Activated naive CD8-positive, alpha-beta T cell treated with anti-CD3 and anti-CD28 coated beads, Interleukin-2, amount 10 ng/mL, durations not matched to agents 7 days and 5 days (primary cell): ENCODE results near the gene ACSM3. TPM values are rescaled to one million over a fixed set of nuclear protein-coding genes. Genes with fewer than 3 reads are reported as not detected.
"Not testable (repeated sequence)": the region's sequence is repeated elsewhere in the genome, so short reads cannot be mapped to it uniquely, and the experiment has no call there.

Experiments used
- ATAC-seq: fragments of 150-1000 bp; cut with Tn5 transposase; one replicate; pipeline ENCODE4 v1.10.0; 2021; ENCODE audit warnings: low read depth, moderate library complexity
- POLR2A ChIA-PET: fragments of 350-600 bp; sonication (Branson Sonifier 250); formaldehyde crosslinking; loops from one replicate; lab custom pipeline; 2021; ENCODE audit warnings: antibody characterized with exemption; lab: Charles Lee
- DNase-seq: peaks from one replicate; pipeline ENCODE4 v3.0.0; 2021
- H3K27ac Mint-ChIP-seq: one replicate; pipeline ENCODE4 v1.8.0; 2022; ENCODE audit warnings: mild to moderate bottlenecking, mixed read lengths
- H3K27me3 Mint-ChIP-seq: one replicate; pipeline ENCODE4 v1.8.0; 2022; ENCODE audit warnings: mild to moderate bottlenecking, moderate library complexity, mixed read lengths
- H3K36me3 Mint-ChIP-seq: one replicate; pipeline ENCODE4 v1.8.0; 2021; ENCODE audit warnings: mild to moderate bottlenecking, mixed read lengths
- H3K4me1 Mint-ChIP-seq: one replicate; pipeline ENCODE4 v1.8.0; 2021; ENCODE audit warnings: mixed read lengths
- H3K4me3 Mint-ChIP-seq: one replicate; pipeline ENCODE4 v1.8.0; 2022; ENCODE audit warnings: mild to moderate bottlenecking, moderate library complexity, mixed read lengths
- H3K9me3 Mint-ChIP-seq: one replicate; pipeline ENCODE4 v1.8.0; 2021; ENCODE audit warnings: mixed read lengths
- total RNA-seq, 2 experiments: library from RNA; stranded (reverse); gene quantifications; one replicate each; pipeline ENCODE4 v1.2.3, GENCODE V29; 2021

ACSM3 gene
- total RNA-seq, 2 experiments from 2014 or later = 9.0 to 9.7 TPM

DNA sequence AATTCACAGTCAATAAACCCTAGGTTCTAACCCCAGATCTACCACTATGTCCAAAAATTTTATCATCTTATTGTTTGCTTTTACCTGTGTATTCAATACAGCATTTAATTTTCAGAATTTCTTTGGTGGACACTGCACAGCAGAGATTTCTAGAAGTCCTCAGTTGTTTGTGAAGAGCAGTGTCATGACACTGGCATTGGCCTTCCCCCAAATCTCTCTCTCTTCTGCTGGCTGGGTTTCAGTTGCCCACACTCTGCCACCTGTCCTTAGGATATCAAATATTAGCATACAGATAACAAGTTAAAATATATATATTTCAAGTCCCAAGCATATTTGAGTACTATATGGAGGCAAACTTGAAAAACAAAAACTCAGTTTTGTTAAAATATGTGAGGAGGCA lies 20.2 kb upstream of the ACSM3 start:
- peaks cover 5% of the 10 kb centered on the region for H3K36me3 Mint-ChIP-seq
- peaks cover 2% of the 10 kb centered on the region for H3K27me3 Mint-ChIP-seq
- H3K27ac Mint-ChIP-seq = no peak overlapping the region
- no peak overlapping the region for H3K4me3 Mint-ChIP-seq
- no peak for DNase-seq
- no peak for ATAC-seq
- H3K9me3 Mint-ChIP-seq = peaks cover 8% of the 10 kb centered on the region
- POLR2A ChIA-PET = no interaction called here
- H3K4me1 Mint-ChIP-seq = peaks cover 10% of the 10 kb centered on the region

DNA sequence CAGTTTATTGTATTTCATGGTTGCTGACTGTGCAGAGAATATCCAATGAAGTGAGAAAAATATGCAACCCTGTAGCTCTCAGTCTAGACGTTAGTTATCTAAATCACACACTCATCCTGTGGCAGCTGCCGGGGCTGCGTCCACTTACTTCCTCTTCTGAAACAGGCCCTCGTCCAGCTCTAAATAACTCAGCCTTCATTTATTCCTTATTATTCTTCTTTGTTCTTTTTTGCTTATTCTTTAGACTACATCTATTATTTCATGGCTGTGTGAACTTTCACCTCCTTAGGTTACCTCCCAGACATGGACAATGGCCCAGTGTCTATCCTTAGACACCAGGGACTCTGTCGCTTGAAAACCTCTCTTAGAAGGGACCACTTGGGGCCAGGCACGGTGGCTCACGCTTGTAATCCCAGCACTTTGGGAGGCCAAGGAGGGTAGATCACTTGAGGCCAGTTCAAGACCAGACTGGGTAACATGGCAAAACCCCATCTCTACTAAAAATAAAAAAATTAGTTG lies 18.8 kb upstream of the ACSM3 start:
- peaks cover 2% of the 10 kb centered on the region for H3K27me3 Mint-ChIP-seq
- H3K36me3 Mint-ChIP-seq = peaks cover 2% of the 10 kb centered on the region
- H3K27ac Mint-ChIP-seq = no peak overlapping the region
- POLR2A ChIA-PET = no interaction called here
- peaks cover 8% of the 10 kb centered on the region for H3K9me3 Mint-ChIP-seq
- H3K4me1 Mint-ChIP-seq = peaks cover 7% of the 10 kb centered on the region
- no peak for ATAC-seq
- no peak for DNase-seq
- H3K4me3 Mint-ChIP-seq = no peak overlapping the region

GRCh38 chr16:20746461-20746860 lies 17.4 kb upstream of the ACSM3 start:
- peaks cover 2% of the 10 kb centered on the region for H3K4me1 Mint-ChIP-seq
- peaks cover 6% of the 10 kb centered on the region for H3K27me3 Mint-ChIP-seq
- no peak overlapping the region for H3K4me3 Mint-ChIP-seq
- POLR2A ChIA-PET = no interaction called here
- no peak for ATAC-seq
- H3K27ac Mint-ChIP-seq = no peak overlapping the region
- no peak for DNase-seq
- H3K9me3 Mint-ChIP-seq = peaks cover 8% of the 10 kb centered on the region
- peaks cover 2% of the 10 kb centered on the region for H3K36me3 Mint-ChIP-seq

DNA sequence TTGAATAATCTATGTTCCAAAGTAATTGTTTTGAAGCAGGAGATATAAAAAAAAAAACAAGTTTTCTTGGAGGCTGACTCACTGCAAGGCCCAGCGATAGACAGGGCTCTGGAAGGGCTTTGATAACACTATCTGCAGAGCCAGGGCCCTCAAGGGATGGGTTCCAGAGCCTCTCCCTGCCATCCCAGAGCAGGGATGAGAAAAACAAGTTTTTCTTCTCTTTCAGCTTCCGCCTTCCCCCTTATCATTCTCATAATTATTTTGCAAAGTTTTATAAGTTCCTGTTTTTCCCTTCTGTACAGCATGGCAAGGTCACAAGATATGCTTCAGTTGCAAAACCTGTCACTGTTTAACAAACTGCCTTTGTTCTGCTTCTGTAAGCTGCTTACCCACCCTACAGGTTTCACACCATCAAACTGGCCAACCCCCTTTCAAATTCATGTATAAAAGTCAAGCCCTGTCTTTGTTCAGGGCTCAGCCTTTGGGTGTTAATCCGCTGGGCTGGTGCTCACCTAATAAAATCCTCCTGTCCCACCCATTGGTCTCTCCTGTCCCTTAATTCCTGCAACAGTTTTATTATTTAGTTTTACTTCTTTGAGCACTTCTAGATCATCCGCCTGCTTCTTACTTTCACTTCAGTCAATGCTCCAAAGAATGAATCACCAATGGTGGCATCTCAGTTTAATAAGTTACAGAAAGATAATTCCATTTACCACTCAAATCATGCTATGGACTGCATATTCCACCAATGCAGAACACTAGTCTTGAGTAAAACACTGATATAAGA lies 16.6 kb upstream of the ACSM3 start:
- POLR2A ChIA-PET = no interaction called here

DNA sequence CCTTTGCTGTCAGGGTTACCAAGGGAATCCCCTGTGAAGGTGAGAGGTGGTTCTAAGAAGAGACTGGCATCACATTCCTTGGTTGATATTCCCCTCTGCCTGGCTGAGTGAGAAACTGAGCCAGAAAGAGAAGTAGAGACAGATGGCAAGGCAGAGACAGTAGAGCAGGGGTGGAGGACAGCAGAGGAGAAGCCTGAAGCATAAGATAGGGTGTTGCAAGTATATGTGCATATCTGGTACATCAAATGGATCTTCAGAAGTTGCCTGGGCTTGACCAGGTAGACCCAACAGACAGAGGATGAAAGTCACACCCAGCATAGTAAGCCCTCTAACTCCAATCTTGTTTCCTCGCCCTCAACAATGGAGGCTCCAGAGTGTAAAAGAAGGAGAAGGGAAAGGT lies 14.3 kb upstream of the ACSM3 start:
- ATAC-seq (no peak), DNase-seq (no peak)
- peaks cover 12% of the 10 kb centered on the region for H3K27me3 Mint-ChIP-seq
- no peak overlapping the region for H3K27ac Mint-ChIP-seq
- peaks cover 8% of the 10 kb centered on the region for H3K9me3 Mint-ChIP-seq
- H3K36me3 Mint-ChIP-seq = peaks cover 2% of the 10 kb centered on the region
- H3K4me3 Mint-ChIP-seq = no peak overlapping the region
- no peaks in the 10 kb centered on the region for H3K4me1 Mint-ChIP-seq
- POLR2A ChIA-PET = no interaction called here

More for the DNA sequence above, 16.6 kb upstream of the ACSM3 start:
- peaks cover 8% of the 10 kb centered on the region for H3K9me3 Mint-ChIP-seq
- H3K4me1 Mint-ChIP-seq = no peaks in the 10 kb centered on the region
- peaks cover 2% of the 10 kb centered on the region for H3K36me3 Mint-ChIP-seq
- DNase-seq (no peak), ATAC-seq (no peak)
- H3K4me3 Mint-ChIP-seq = no peak overlapping the region
- peaks cover 6% of the 10 kb centered on the region for H3K27me3 Mint-ChIP-seq
- H3K27ac Mint-ChIP-seq = no peak overlapping the region

GRCh38 chr16:20750558-20750957 lies 13.3 kb upstream of the ACSM3 start:
- no peak for ATAC-seq
- no peak overlapping the region for H3K27ac Mint-ChIP-seq
- peaks cover 8% of the 10 kb centered on the region for H3K9me3 Mint-ChIP-seq

GRCh38 chr16:20753727-20754126 lies 10.1 kb upstream of the ACSM3 start:
- DNase-seq (no peak), ATAC-seq (no peak)
- POLR2A ChIA-PET = no interaction called here
- Mint-ChIP-seq H3K4me3 (no peak overlapping the region), H3K9me3 (no peaks in the 10 kb centered on the region), H3K36me3 (no peaks in the 10 kb centered on the region), H3K27ac (no peak overlapping the region), H3K27me3 (peaks cover 17% of the 10 kb centered on the region), H3K4me1 (no peaks in the 10 kb centered on the region)

More at GRCh38 chr16:20750558-20750957, 13.3 kb upstream of the ACSM3 start:
- H3K27me3 Mint-ChIP-seq = peaks cover 19% of the 10 kb centered on the region
- H3K4me3 Mint-ChIP-seq = no peak overlapping the region
- no peaks in the 10 kb centered on the region for H3K4me1 Mint-ChIP-seq
- DNase-seq = no peak
- H3K36me3 Mint-ChIP-seq = peaks cover 2% of the 10 kb centered on the region
- POLR2A ChIA-PET = no interaction called here

- Mint-ChIP-seq H3K27me3 (peaks cover 17% of the 10 kb centered on the region), H3K4me1 (no peaks in the 10 kb centered on the region), H3K4me3 (no peak overlapping the region), H3K9me3 (no peaks in the 10 kb centered on the region), H3K36me3 (no peaks in the 10 kb centered on the region), H3K27ac (no peak overlapping the region)
- DNase-seq = no peak
- no peak for ATAC-seq
- POLR2A ChIA-PET = interaction anchor here (0.8 kb wide), 1 partner anchor 145 kb away, joined by 3 read pairs; the partner anchor contains the start of genes DCUN1D3 and LYRM1
These were observed 8.6 kb upstream of the ACSM3 start for GRCh38 chr16:20755238-20755637.

- POLR2A ChIA-PET = not testable (repeated sequence)
These were observed 8.0 kb upstream of the ACSM3 start for GRCh38 chr16:20755799-20756198.

DNA sequence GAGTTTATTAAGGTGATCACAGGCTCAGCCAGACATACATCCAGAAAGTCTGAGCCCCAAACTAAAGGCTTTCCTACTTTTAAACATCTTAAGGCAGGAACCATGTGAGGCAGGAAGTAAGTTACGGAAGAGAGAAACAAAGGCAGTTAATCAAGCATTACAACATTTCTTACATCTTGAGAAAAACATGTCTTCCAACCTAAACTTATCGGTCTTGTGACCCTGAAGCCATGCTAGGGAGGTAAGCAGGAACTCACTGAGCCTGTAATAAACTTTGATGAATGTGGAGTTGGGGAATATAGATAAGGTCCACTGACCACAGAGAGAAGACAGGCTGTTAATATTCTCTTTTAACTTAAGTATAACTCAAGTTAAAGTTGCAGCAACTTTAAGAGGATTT lies 3.5 kb upstream of the ACSM3 start:
- Mint-ChIP-seq H3K27ac (no peak overlapping the region), H3K9me3 (peaks cover 2% of the 10 kb centered on the region), H3K36me3 (peaks cover 10% of the 10 kb centered on the region), H3K27me3 (no peaks in the 10 kb centered on the region), H3K4me1 (peaks cover 15% of the 10 kb centered on the region), H3K4me3 (no peak overlapping the region)
- POLR2A ChIA-PET = no interaction called here
- ATAC-seq (no peak), DNase-seq (no peak)

More at GRCh38 chr16:20755799-20756198, 8.0 kb upstream of the ACSM3 start:
- H3K27me3 Mint-ChIP-seq = peaks cover 13% of the 10 kb centered on the region
- not testable (repeated sequence) for H3K4me3 Mint-ChIP-seq, H3K9me3 Mint-ChIP-seq, DNase-seq, ATAC-seq, H3K27ac Mint-ChIP-seq, H3K4me1 Mint-ChIP-seq, H3K36me3 Mint-ChIP-seq

DNA sequence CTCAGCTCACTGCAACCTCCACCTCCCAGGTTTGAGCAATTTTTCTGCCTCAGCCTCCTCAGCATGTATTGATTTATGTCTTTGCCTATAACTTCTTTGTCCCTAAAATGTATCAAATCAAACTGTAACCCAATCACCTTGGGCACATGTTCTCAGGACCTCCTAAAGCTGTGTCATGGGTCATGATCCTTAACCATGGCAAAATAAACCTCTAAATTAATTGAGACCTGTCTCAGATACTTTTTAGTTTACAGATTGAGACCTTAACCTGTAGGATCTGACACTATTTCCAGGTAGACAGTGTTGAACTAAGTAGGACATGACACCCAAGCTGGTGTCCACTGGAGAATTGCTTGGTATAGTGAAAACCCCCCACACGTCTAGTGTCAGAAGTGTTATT lies 2.6 kb upstream of the ACSM3 start:
- ATAC-seq (no peak), DNase-seq (no peak)
- Mint-ChIP-seq H3K4me1 (peaks cover 15% of the 10 kb centered on the region), H3K27me3 (no peaks in the 10 kb centered on the region), H3K9me3 (peaks cover 2% of the 10 kb centered on the region), H3K27ac (no peak overlapping the region), H3K4me3 (no peak overlapping the region), H3K36me3 (peaks cover 10% of the 10 kb centered on the region)
- POLR2A ChIA-PET = no interaction called here

DNA sequence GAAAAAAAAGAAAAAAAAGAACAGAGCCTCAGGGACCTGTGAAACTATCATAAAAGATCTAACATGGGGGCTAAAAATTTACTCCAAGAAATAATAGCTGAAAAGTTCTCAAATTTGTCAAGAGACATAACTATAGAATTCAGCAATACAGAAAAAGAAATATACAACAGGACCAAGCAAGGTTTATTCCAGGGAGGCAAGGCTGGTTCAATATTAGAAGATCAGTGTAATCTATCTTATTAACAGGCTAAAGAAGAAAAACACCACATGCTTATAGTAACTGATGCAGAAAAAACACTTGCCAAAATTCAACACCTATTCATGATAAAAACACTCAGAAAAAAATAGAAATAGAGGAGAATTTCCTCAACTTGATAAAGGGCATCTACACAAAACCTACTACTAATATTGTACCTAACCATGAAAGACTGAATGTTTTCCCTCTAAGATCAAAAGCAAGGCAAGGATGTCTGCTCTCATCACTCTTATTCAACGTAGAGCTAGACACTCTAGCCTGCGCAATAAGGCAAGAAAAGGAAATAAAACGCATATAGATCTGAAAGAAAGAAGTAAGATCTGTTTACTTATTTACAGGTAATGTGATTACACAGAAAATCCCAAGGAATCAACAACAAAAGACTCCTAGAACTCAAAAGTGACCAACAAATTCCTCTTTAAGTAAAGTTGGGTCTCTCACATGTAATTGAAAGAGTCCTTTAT lies 1.2 kb upstream of the ACSM3 start:
- H3K4me1 Mint-ChIP-seq = peaks cover 15% of the 10 kb centered on the region
- no peaks in the 10 kb centered on the region for H3K27me3 Mint-ChIP-seq
- H3K36me3 Mint-ChIP-seq = peaks cover 10% of the 10 kb centered on the region
- DNase-seq = no peak
- peak overlapping the region; percentile 93 for H3K27ac Mint-ChIP-seq
- ATAC-seq = no peak
- POLR2A ChIA-PET = interaction anchor here (1.5 kb wide), 1 partner anchor 22 kb away, joined by 5 read pairs; no protein-coding TSS in a partner anchor
- peak overlapping the region; percentile 90 for H3K4me3 Mint-ChIP-seq
- peaks cover 2% of the 10 kb centered on the region for H3K9me3 Mint-ChIP-seq

GRCh38 chr16:20764448-20764847 lies 634 bp downstream of the ACSM3 start:
- ATAC-seq, POLR2A ChIA-PET, DNase-seq, H3K4me3 Mint-ChIP-seq, H3K27ac Mint-ChIP-seq, H3K27me3 Mint-ChIP-seq, H3K36me3 Mint-ChIP-seq, H3K9me3 Mint-ChIP-seq: not testable (repeated sequence)
- H3K4me1 Mint-ChIP-seq = peaks cover 15% of the 10 kb centered on the region
